SU-DHL-6 (cell line): Measurements from ENCODE around the gene KRT222.

Experiments
- H2AFZ ChIP-seq: fragments of 200-600 bp; sonication (generic); 2 replicates; pipeline ENCODE4 v1.6.1; 2014; ENCODE audit warnings: low read depth, mild to moderate bottlenecking, moderate library complexity, mixed read lengths, antibody characterized with exemption, low read length; ENCODE audit not compliant: severe bottlenecking
- H3F3A ChIP-seq: fragments of 200-600 bp; shearing (Covaris generic); 2 replicates; pipeline ENCODE4 v1.6.0; 2016; ENCODE audit warnings: antibody characterized with exemption, mild to moderate bottlenecking; ENCODE audit not compliant: insufficient read depth
- H3K27ac ChIP-seq: fragments of 200-600 bp; sonication (generic); 2 replicates; pipeline ENCODE4 v1.5.1; 2016; ENCODE audit warnings: low read depth, mild to moderate bottlenecking, low read length, moderate library complexity, mixed read lengths
- H3K27me3 ChIP-seq: fragments of 200-600 bp; sonication (generic), shearing (Covaris generic); 2 replicates; pipeline ENCODE4 v1.6.0; 2014; ENCODE audit warnings: mild to moderate bottlenecking, low read length
- H3K36me3 ChIP-seq: fragments of 200-600 bp; sonication (generic); 2 replicates; pipeline ENCODE4 v1.6.1; 2014; ENCODE audit warnings: mild to moderate bottlenecking, low read length, mixed read lengths
- H3K4me2 ChIP-seq: fragments of 300-600, 200-600 bp; shearing (Covaris generic), sonication (generic); 2 replicates; pipeline ENCODE4 v1.6.0; 2014; ENCODE audit warnings: low read length, low read depth, mild to moderate bottlenecking; ENCODE audit not compliant: poor library complexity, severe bottlenecking
- H3K4me3 ChIP-seq: fragments of 200-600 bp; sonication (generic); 2 replicates; pipeline ENCODE4 v1.5.1; 2014; ENCODE audit warnings: antibody characterized with exemption, low read length, mild to moderate bottlenecking, mixed read lengths; ENCODE audit not compliant: insufficient read depth, poor library complexity, severe bottlenecking
- H3K79me2 ChIP-seq: fragments of 200-600 bp; sonication (generic); 2 replicates; pipeline ENCODE4 v1.6.1; 2014; ENCODE audit warnings: mild to moderate bottlenecking, low read length, moderate library complexity; ENCODE audit not compliant: insufficient read depth
- H3K9ac ChIP-seq: fragments of 200-600 bp; sonication (generic); 2 replicates; pipeline ENCODE4 v1.7.0; 2014; ENCODE audit warnings: mild to moderate bottlenecking, low read length
- H3K9me2 ChIP-seq: fragments of 200-600 bp; sonication (generic); replicated peaks from 2 replicates; pipeline ENCODE4 v1.6.1; 2014; ENCODE audit warnings: low read length; ENCODE audit not compliant: insufficient read depth
- H3K9me3 ChIP-seq: fragments of 200-600 bp; sonication (generic); 2 replicates; pipeline ENCODE4 v1.6.1; 2014; ENCODE audit warnings: low read length, mixed read lengths; ENCODE audit not compliant: insufficient read depth
- H4K20me1 ChIP-seq: fragments of 200-600 bp; sonication (generic); 2 replicates; pipeline ENCODE4 v1.6.1; 2014; ENCODE audit warnings: low read depth, mild to moderate bottlenecking, antibody characterized with exemption, low read length, moderate library complexity, mixed read lengths
- EZH2phosphoT487 ChIP-seq: fragments of 200-600 bp; sonication (generic), shearing (Covaris generic); conservative IDR thresholded peaks from 2 replicates; pipeline ENCODE4 v1.6.1; 2018; ENCODE audit warnings: mild to moderate bottlenecking, antibody characterized with exemption, low read length, moderate library complexity, mixed read lengths
- TF ChIP-seq, protein P1 (sequence below): fragments of 200-600 bp; sonication (generic); IDR thresholded peaks from one replicate; pipeline ENCODE4 v1.5.1; 2017; ENCODE audit warnings: antibody characterized with exemption, mild to moderate bottlenecking, low read length, moderate library complexity; ENCODE audit not compliant: insufficient read depth, poor library complexity, severe bottlenecking

The KRT222 gene

DNA sequence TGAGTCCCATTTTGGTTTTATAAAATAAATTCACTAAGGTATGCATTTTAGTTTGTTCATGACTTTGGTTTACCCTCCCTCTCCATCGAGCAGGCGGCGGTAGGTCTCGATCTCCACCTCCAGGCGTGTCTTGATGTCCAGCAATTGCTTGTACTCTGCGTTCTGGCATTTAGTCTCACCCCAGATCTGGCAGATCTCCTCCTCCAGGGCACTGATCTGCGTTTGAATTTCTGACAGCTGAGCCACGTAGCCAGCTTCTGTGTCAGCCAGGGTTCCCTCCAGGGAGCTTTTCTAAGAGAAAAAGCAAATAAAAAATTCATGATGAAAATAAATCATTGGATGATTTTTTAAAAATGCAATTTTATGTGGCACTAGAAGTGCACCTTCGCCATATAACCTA is 34.4 kb upstream of the KRT222 start:
- H2AFZ ChIP-seq = no peak overlapping the region

DNA sequence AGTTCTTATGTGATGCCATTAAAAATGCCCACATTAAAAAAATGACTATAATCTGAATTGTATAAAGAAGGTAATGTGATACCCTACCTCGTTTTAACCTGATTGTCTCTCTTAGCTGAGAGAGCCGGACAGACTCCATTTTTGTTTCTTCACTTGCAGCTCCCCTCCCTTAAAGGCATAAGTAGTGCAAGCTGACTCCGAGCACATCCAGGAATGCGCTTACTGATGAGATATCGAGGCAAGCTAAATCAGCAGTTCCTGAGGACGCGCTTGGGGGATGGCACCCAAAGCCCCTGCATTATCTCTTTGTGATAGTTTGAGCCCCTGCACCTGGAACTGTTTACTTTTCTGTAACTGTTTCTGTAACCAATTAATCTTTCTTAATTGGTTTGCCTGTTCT is 32.3 kb upstream of the KRT222 start:
- no peaks in the 10 kb centered on the region for H3K27me3 ChIP-seq
- H3K4me2 ChIP-seq = no peak overlapping the region
- H2AFZ ChIP-seq = no peak overlapping the region
- TF ChIP-seq EZH2phosphoT487 = no peak
- TF ChIP-seq, protein P1, sequence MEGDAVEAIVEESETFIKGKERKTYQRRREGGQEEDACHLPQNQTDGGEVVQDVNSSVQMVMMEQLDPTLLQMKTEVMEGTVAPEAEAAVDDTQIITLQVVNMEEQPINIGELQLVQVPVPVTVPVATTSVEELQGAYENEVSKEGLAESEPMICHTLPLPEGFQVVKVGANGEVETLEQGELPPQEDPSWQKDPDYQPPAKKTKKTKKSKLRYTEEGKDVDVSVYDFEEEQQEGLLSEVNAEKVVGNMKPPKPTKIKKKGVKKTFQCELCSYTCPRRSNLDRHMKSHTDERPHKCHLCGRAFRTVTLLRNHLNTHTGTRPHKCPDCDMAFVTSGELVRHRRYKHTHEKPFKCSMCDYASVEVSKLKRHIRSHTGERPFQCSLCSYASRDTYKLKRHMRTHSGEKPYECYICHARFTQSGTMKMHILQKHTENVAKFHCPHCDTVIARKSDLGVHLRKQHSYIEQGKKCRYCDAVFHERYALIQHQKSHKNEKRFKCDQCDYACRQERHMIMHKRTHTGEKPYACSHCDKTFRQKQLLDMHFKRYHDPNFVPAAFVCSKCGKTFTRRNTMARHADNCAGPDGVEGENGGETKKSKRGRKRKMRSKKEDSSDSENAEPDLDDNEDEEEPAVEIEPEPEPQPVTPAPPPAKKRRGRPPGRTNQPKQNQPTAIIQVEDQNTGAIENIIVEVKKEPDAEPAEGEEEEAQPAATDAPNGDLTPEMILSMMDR = no peak
- no peaks in the 10 kb centered on the region for H3F3A ChIP-seq
- H3K27ac ChIP-seq = no peak overlapping the region
- no peaks in the 10 kb centered on the region for H3K9me3 ChIP-seq
- H3K79me2 ChIP-seq = no peaks in the 10 kb centered on the region
- H3K9me2 ChIP-seq = no peaks in the 10 kb centered on the region
- no peak overlapping the region for H3K9ac ChIP-seq
- H4K20me1 ChIP-seq = no peaks in the 10 kb centered on the region
- H3K36me3 ChIP-seq = no peaks in the 10 kb centered on the region
- no peak overlapping the region for H3K4me3 ChIP-seq

More for the DNA sequence above, 34.4 kb upstream of the KRT222 start:
- H3K27me3 ChIP-seq = no peaks in the 10 kb centered on the region
- no peaks in the 10 kb centered on the region for H3K36me3 ChIP-seq
- no peaks in the 10 kb centered on the region for H3K9me2 ChIP-seq
- H3K4me3 ChIP-seq = no peak overlapping the region
- H3K9me3 ChIP-seq = no peaks in the 10 kb centered on the region
- H3K4me2 ChIP-seq = no peak overlapping the region
- TF ChIP-seq EZH2phosphoT487 = no peak
- TF ChIP-seq, protein P1 = no peak
- no peak overlapping the region for H3K27ac ChIP-seq
- H3K79me2 ChIP-seq = no peaks in the 10 kb centered on the region
- H3K9ac ChIP-seq = no peak overlapping the region
- no peaks in the 10 kb centered on the region for H4K20me1 ChIP-seq
- no peaks in the 10 kb centered on the region for H3F3A ChIP-seq

DNA sequence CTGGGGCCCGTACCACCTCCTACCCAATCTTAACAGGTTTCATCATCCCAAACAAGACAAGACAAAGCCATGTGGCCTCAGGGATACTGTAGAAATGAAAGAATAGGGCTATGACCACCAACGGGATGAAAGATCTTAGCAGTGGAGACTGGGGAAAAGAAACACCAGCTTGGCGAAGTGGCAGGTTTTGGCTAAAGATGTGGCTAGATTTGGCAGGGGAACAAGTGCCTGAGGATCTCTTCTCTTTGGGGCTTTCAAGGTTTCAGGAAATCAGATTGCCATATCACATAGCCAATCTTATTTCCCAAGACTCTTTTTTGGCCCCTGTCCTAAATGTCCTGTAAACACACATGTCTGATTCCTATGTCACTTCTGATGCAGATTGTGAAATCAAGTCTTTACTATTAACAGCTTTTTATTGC is 31.7 kb upstream of the KRT222 start:
- Histone ChIP-seq H3K4me2 (no peak overlapping the region), H3K27ac (no peak overlapping the region), H3K27me3 (no peaks in the 10 kb centered on the region), H4K20me1 (no peaks in the 10 kb centered on the region), H3K9me3 (no peaks in the 10 kb centered on the region), H3F3A (no peaks in the 10 kb centered on the region), H3K4me3 (no peak overlapping the region), H2AFZ (no peak overlapping the region), H3K9me2 (no peaks in the 10 kb centered on the region), H3K9ac (no peak overlapping the region), H3K79me2 (no peaks in the 10 kb centered on the region), H3K36me3 (no peaks in the 10 kb centered on the region)
- TF ChIP-seq, protein P1 = no peak
- no peak for TF ChIP-seq EZH2phosphoT487
